Ovary (tissue), 3 donors: Measurements from ENCODE around the gene LEMD2.

ENCODE experiments used
- EP300 ChIP-seq: sonication (generic); formaldehyde crosslinking; IDR thresholded peaks from one replicate; pipeline ENCODE4 v1.6.1; 2017; ENCODE audit warnings: antibody characterized with exemption
- TF ChIP-seq, protein P1 (sequence below), 3 donors: fragments of 450-650 bp in 2 of 3; fragments of 200-600 bp in 1 of 3; IDR thresholded peaks; one replicate each; pipeline versions ENCODE4 v1.5.1 to v1.8.0; 2016 to 2022; ENCODE audit warnings: antibody characterized with exemption in 3 of 3, mild to moderate bottlenecking in 1 of 3
- donor health status: DM: no; HTN: no; CAD: no.

DNA sequence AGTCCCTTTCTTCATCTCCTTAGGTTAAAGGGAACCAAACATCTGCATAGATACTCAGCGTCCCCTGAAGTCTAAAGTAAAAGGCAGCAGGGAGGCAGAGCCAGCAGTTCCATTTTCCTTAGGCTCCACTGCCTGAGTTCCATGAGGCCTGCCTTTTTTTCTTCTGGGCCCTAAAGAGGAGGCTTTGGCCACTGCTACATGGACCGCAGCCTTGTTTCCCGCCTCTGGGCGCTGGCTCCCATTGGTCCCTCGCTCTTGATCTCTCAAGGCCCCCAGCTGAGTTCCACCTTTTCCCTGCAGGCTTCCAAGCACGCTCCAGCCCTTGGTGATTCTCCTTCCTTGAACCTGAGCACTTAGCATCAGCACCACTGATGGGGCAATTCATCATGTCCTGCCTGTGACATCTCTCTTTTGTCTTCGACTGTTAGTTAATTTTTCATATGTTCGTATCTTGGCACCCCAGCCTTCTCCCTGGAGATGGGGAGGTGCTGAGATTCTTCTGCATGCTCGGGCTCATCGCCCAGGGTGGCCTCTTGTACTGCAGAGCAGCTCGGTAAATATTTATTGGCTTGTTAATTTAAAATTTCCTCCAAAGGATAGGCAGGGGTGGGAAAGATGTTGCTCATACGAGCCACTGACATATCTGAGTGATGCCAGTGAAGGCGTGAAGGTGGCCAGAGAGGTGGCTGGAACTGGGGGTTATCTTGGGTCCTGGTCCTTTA is 11.5 kb upstream of the LEMD2 start:
- TF ChIP-seq, protein P1, sequence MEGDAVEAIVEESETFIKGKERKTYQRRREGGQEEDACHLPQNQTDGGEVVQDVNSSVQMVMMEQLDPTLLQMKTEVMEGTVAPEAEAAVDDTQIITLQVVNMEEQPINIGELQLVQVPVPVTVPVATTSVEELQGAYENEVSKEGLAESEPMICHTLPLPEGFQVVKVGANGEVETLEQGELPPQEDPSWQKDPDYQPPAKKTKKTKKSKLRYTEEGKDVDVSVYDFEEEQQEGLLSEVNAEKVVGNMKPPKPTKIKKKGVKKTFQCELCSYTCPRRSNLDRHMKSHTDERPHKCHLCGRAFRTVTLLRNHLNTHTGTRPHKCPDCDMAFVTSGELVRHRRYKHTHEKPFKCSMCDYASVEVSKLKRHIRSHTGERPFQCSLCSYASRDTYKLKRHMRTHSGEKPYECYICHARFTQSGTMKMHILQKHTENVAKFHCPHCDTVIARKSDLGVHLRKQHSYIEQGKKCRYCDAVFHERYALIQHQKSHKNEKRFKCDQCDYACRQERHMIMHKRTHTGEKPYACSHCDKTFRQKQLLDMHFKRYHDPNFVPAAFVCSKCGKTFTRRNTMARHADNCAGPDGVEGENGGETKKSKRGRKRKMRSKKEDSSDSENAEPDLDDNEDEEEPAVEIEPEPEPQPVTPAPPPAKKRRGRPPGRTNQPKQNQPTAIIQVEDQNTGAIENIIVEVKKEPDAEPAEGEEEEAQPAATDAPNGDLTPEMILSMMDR (IDR thresholded peaks at IDR 0.05), result no peak
- TF ChIP-seq EP300, result no peak
